ENCODE data around the gene MBTPS1.

MBTPS1 gene

GRCh38 chr16:84109598-84110335 lies 7.0 kb downstream of the MBTPS1 start:
- H3K27ac ChIP-seq = no peak overlapping the region
- no peak for TF ChIP-seq ZFX (IDR thresholded peaks at IDR 0.05; ENCODE audit: borderline replicate concordance)
- no peak for TF ChIP-seq CTCF (IDR thresholded peaks at IDR 0.05)

- TF ChIP-seq ZFX (IDR thresholded peaks at IDR 0.05; ENCODE audit: borderline replicate concordance) (no peak), CTCF (IDR thresholded peaks at IDR 0.05) (no peak)
- no peak overlapping the region for H3K27ac ChIP-seq
These were observed 8.8 kb downstream of the MBTPS1 start for GRCh38 chr16:84107921-84108320.

GRCh38 chr16:84105948-84106740 lies 10.6 kb downstream of the MBTPS1 start:
- TF ChIP-seq CTCF (IDR thresholded peaks at IDR 0.05) = no peak
- no peak for TF ChIP-seq ZFX (IDR thresholded peaks at IDR 0.05; ENCODE audit: borderline replicate concordance)
- no peak overlapping the region for H3K27ac ChIP-seq

- H3K27ac ChIP-seq = no peak overlapping the region
These were observed 11.4 kb downstream of the MBTPS1 start for GRCh38 chr16:84105301-84105815.

GRCh38 chr16:84104231-84104630 lies 12.5 kb downstream of the MBTPS1 start:
- H3K27ac ChIP-seq = no peak overlapping the region
- TF ChIP-seq CTCF (IDR thresholded peaks at IDR 0.05) (no peak), ZFX (IDR thresholded peaks at IDR 0.05; ENCODE audit: borderline replicate concordance) (no peak)

More at GRCh38 chr16:84105301-84105815, 11.4 kb downstream of the MBTPS1 start:
- no peak for TF ChIP-seq ZFX (IDR thresholded peaks at IDR 0.05; ENCODE audit: borderline replicate concordance)
- TF ChIP-seq CTCF (IDR thresholded peaks at IDR 0.05) = no peak

GRCh38 chr16:84103678-84104077 lies 13.1 kb downstream of the MBTPS1 start:
- H3K27ac ChIP-seq = no peak overlapping the region

More at GRCh38 chr16:84103678-84104077, 13.1 kb downstream of the MBTPS1 start:
- TF ChIP-seq ZFX (IDR thresholded peaks at IDR 0.05; ENCODE audit: borderline replicate concordance) (no peak), CTCF (IDR thresholded peaks at IDR 0.05) (no peak)

All from 22Rv1 (cell line).